Transverse colon (tissue), 4 donors: ENCODE measurements around the gene GABBR2. TPM values are rescaled to one million over a fixed set of nuclear protein-coding genes. Genes with fewer than 3 reads are reported as not detected.

ENCODE experiments used
- DNase-seq: peaks from one replicate; pipeline ENCODE4 v3.0.0-alpha.2; 2019
- H3K27ac ChIP-seq, 4 donors: fragments of 200-600 bp; sonication (generic); 2 replicates each; pipeline ENCODE4 v1.5.1; 2016 to 2018; ENCODE audit warnings: inconsistent platforms in 4 of 4
- H3K27me3 ChIP-seq: fragments of 200-600 bp; sonication (generic); 2 replicates; pipeline ENCODE4 v1.5.1; 2017; ENCODE audit warnings: inconsistent platforms
- H3K36me3 ChIP-seq, 4 donors: fragments of 200-600 bp; sonication (generic); 2 replicates each; pipeline ENCODE4 v1.5.1; 2017 to 2019; ENCODE audit warnings: inconsistent platforms in 4 of 4
- H3K4me1 ChIP-seq, 4 donors: fragments of 200-600 bp; sonication (generic); 2 replicates each; pipeline ENCODE4 v1.5.1; 2017 to 2020; ENCODE audit warnings: inconsistent platforms in 4 of 4
- H3K4me3 ChIP-seq, 4 donors: fragments of 200-600 bp; sonication (generic); 1 replicate in 1 of 4; 2 replicates in 3 of 4; pipeline versions ENCODE4 v1.5.1 to v1.6.1; 2017 to 2019; ENCODE audit warnings: inconsistent platforms in 4 of 4
- H3K9me3 ChIP-seq, 2 donors: fragments of 200-600 bp; sonication (generic); 2 replicates each; pipeline ENCODE4 v1.5.1; 2017 to 2019; ENCODE audit warnings: inconsistent platforms in 2 of 2
- EP300 ChIP-seq: sonication (generic); formaldehyde crosslinking; IDR thresholded peaks from one replicate; pipeline ENCODE4 v1.6.1; 2017; ENCODE audit warnings: antibody characterized with exemption, low read depth
- POLR2A ChIP-seq: fragments of 450-650 bp; IDR thresholded peaks from one replicate; pipeline ENCODE4 v1.6.1; 2016; ENCODE audit warnings: antibody characterized with exemption, mild to moderate bottlenecking, moderate library complexity
- POLR2AphosphoS5 ChIP-seq, 3 donors: sonication (generic); formaldehyde crosslinking; IDR thresholded peaks; one replicate each; pipeline ENCODE4 v1.6.1; 2016; ENCODE audit warnings: antibody characterized with exemption in 3 of 3
- WGBS, 2 donors: methylation state at CpG; one replicate each; pipeline ENCODE4 v1.1.5; 2018; ENCODE audit warnings: low coverage in 1 of 2; 5-methylcytosine and 5-hydroxymethylcytosine counted together
- in situ Hi-C, 4 donors: fragments of 200-750 bp; cut with MboI; loops; one replicate each; pipeline versions ENCODE4 v1.15.0 to v1.15.1; 2017; ENCODE audit warnings: low sequenced_read_pairs in 3 of 4, low pct_ligation_motif_present in 1 of 4, low pct_unique_long_range_greater_than_20kb in 1 of 4
- intact Hi-C: fragments of 100-400 bp; cut with DNase I; formaldehyde crosslinking; loops from one replicate; pipeline ENCODE4 v1.15.1; 2023; ENCODE audit warnings: low total_unique reads
- total RNA-seq, 4 donors: library from RNA; depleted of rRNA; stranded (reverse); fragments of >200 nt; gene quantifications; one replicate each; pipeline ENCODE4 v1.1.0, GENCODE V29; 2016
- TF ChIP-seq, protein P1 (sequence below), 5 experiments: fragments of 200-600 bp in 3 of 5; fragments of 450-650 bp in 2 of 5; sonication (generic) in 3 of 5; IDR thresholded peaks; 1 replicate in 2 of 5; 2 replicates in 3 of 5; pipeline ENCODE4 v1.5.1; 2016 to 2017; ENCODE audit warnings: antibody characterized with exemption in 5 of 5, inconsistent platforms in 3 of 5, mild to moderate bottlenecking in 2 of 5, moderate library complexity in 1 of 5

The GABBR2 gene
- total RNA-seq, 4 donors from 2014 or later: not detected

GRCh38 chr9:98263482-98264357, 445.0 kb downstream of the GABBR2 start:
- H3K4me3 ChIP-seq: no peak overlapping the region
- no peaks in the 10 kb centered on the region for H3K27me3 ChIP-seq
- no peak overlapping the region for H3K27ac ChIP-seq
- TF ChIP-seq POLR2A: no peak
- TF ChIP-seq, protein P1, sequence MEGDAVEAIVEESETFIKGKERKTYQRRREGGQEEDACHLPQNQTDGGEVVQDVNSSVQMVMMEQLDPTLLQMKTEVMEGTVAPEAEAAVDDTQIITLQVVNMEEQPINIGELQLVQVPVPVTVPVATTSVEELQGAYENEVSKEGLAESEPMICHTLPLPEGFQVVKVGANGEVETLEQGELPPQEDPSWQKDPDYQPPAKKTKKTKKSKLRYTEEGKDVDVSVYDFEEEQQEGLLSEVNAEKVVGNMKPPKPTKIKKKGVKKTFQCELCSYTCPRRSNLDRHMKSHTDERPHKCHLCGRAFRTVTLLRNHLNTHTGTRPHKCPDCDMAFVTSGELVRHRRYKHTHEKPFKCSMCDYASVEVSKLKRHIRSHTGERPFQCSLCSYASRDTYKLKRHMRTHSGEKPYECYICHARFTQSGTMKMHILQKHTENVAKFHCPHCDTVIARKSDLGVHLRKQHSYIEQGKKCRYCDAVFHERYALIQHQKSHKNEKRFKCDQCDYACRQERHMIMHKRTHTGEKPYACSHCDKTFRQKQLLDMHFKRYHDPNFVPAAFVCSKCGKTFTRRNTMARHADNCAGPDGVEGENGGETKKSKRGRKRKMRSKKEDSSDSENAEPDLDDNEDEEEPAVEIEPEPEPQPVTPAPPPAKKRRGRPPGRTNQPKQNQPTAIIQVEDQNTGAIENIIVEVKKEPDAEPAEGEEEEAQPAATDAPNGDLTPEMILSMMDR (IDR thresholded peaks at IDR 0.05): peak; percentile 84 to 91 (median 88)
- in situ Hi-C loops: loop anchor here (5.0 to 25.0 kb wide), 6 partner anchors 56 to 551 kb away; partner anchors contain the start of gene TRMO (in 2 of the 4)
- no peaks in the 10 kb centered on the region for H3K4me1 ChIP-seq
- intact Hi-C loops: loop anchor here (5.0 kb wide), 2 partner anchors 56 to 551 kb away; no protein-coding TSS in a partner anchor
- no peaks in the 10 kb centered on the region for H3K9me3 ChIP-seq
- WGBS, 2 donors: 33% methylated on average over 8 of the region's 8 CpGs
- peak; percentile 86 for DNase-seq
- H3K36me3 ChIP-seq: no peaks in the 10 kb centered on the region

- Histone ChIP-seq H3K9me3 (no peaks in the 10 kb centered on the region), H3K4me1 (no peaks in the 10 kb centered on the region), H3K27me3 (no peaks in the 10 kb centered on the region), H3K27ac (no peak overlapping the region), H3K36me3 (no peaks in the 10 kb centered on the region), H3K4me3 (no peak overlapping the region)
- no peak for DNase-seq
- 78 to 82% methylated on average over 1 of the region's 1 CpG for WGBS, 2 donors
- TF ChIP-seq, protein P1 (IDR thresholded peaks at IDR 0.05): no peak
- TF ChIP-seq POLR2A: no peak
- TF ChIP-seq POLR2AphosphoS5 (IDR thresholded peaks at IDR 0.05): no peak
- TF ChIP-seq EP300: no peak
- intact Hi-C loops: loop anchor here (5.0 kb wide), 2 partner anchors 56 to 551 kb away; no protein-coding TSS in a partner anchor
- in situ Hi-C loops: loop anchor here (5.0 to 25.0 kb wide), 6 partner anchors 56 to 551 kb away; partner anchors contain the start of gene TRMO (in 2 of the 4)
Measured at GRCh38 chr9:98263080-98263479, 445.7 kb downstream of the GABBR2 start.

DNA sequence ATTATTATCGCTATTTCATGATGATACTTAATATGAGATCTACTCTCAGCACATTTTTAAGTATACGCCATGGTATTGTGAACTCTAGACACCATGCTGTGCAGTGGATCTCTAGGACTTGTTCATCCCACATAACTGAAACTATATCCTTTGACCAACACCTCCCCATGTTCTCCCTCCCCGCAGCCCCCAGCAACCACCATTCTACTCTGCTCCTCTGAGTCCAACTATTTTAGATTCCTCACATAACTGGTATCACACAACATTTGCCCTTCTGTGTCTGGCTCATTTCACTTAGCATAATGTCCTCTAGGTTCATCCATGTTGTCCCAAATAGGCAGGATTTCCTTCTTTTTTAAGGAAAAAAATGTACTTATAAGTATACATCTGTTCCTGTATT, 446.7 kb downstream of the GABBR2 start:
- H3K27ac ChIP-seq: no peak overlapping the region
- in situ Hi-C loops: loop anchor here (5.0 to 25.0 kb wide), 6 partner anchors 55 to 550 kb away; partner anchors contain the start of gene TRMO (in 2 of the 4)

DNA sequence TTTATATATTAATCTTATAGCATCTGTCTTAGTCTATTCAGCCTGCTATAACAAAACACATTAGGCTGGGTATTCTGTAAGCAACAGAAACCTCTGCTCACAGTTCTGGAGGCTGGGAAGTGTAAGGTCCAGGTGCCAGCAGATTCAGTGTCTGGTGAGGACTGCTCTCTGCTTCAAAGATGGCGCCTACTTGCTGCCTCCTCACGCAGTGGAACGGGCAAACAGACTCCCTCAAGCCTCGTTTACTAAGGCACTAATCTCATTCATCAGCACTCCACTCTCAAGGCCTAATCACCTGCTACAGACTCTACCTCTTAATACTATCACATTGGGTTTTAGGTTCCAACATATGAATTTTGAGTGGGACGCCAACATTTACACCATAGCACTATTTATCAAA, 448.1 kb downstream of the GABBR2 start:
- TF ChIP-seq POLR2A (no peak), POLR2AphosphoS5 (IDR thresholded peaks at IDR 0.05) (no peak), EP300 (no peak)
- TF ChIP-seq, protein P1 (IDR thresholded peaks at IDR 0.05): no peak
- no peaks in the 10 kb centered on the region for H3K9me3 ChIP-seq
- no peak overlapping the region for H3K27ac ChIP-seq
- H3K4me3 ChIP-seq: no peak overlapping the region
- H3K27me3 ChIP-seq: no peaks in the 10 kb centered on the region
- peaks cover 0 to 8% (median 2%) of the 10 kb centered on the region in 4 donors for H3K4me1 ChIP-seq
- in situ Hi-C loops (loop anchor here (5.0 to 25.0 kb wide), 6 partner anchors 53 to 548 kb away; partner anchors contain the start of gene TRMO (in 2 of the 4)), intact Hi-C loops (loop anchor here (5.0 kb wide), 2 partner anchors 53 to 548 kb away; no protein-coding TSS in a partner anchor)
- no peaks in the 10 kb centered on the region for H3K36me3 ChIP-seq
- 85 to 100% methylated on average over 1 to 5 of the region's 5 CpGs for WGBS, 2 donors
- no peak for DNase-seq

More for the DNA sequence above, 446.7 kb downstream of the GABBR2 start:
- Histone ChIP-seq H3K27me3 (no peaks in the 10 kb centered on the region), H3K4me3 (no peak overlapping the region), H3K4me1 (peaks cover 0 to 2% (median under 1%) of the 10 kb centered on the region in 4 donors), H3K36me3 (no peaks in the 10 kb centered on the region), H3K9me3 (no peaks in the 10 kb centered on the region)
- no peak for TF ChIP-seq POLR2A
- intact Hi-C loops: loop anchor here (5.0 kb wide), 2 partner anchors 55 to 550 kb away; no protein-coding TSS in a partner anchor
- WGBS, 2 donors: 89 to 93% methylated on average over 2 to 3 of the region's 3 CpGs
- no peak for DNase-seq
